Measurements from ENCODE around the gene MAPK8IP1.

GRCh38 chr11:45926536-45927331, 41.3 kb downstream of the MAPK8IP1 start:
- TF ChIP-seq CTCF (IDR thresholded peaks at IDR 0.05) (no peak), POLR2AphosphoS5 (IDR thresholded peaks at IDR 0.05) (no peak), EP300 (IDR thresholded peaks at IDR 0.05) (no peak), POLR2A (IDR thresholded peaks at IDR 0.05) (no peak)

All from sigmoid colon (tissue), 4 donors.